Omental fat pad (tissue), 4 donors: ENCODE results near the gene ZSCAN20. TPM values are rescaled to one million over a fixed set of nuclear protein-coding genes. Genes with fewer than 3 reads are reported as not detected.

ENCODE experiments used
- ATAC-seq: fragments of 150-250 bp; one replicate; pipeline ENCODE4 v1.9.1; 2016; ENCODE audit warnings: mild to moderate bottlenecking, moderate library complexity; ENCODE audit not compliant: low FRiP score
- DNase-seq: peaks from one replicate; pipeline ENCODE4 v3.0.0-alpha.2; 2019; ENCODE audit warnings: low spot score
- total RNA-seq, 4 donors: library from RNA; depleted of rRNA; stranded (reverse); fragments of >200 nt; gene quantifications; one replicate each; pipeline ENCODE4 v1.1.0, GENCODE V29; 2016
- TF ChIP-seq, protein P1 (sequence below), 3 donors: fragments of 450-650 bp; IDR thresholded peaks; one replicate each; pipeline ENCODE4 v1.5.1; 2016 to 2017; ENCODE audit warnings: antibody characterized with exemption in 3 of 3, mild to moderate bottlenecking in 3 of 3, moderate library complexity in 2 of 3

Gene ZSCAN20
- total RNA-seq, 4 donors from 2014 or later: 2.2 to 7.4 (median 3.9) TPM

DNA sequence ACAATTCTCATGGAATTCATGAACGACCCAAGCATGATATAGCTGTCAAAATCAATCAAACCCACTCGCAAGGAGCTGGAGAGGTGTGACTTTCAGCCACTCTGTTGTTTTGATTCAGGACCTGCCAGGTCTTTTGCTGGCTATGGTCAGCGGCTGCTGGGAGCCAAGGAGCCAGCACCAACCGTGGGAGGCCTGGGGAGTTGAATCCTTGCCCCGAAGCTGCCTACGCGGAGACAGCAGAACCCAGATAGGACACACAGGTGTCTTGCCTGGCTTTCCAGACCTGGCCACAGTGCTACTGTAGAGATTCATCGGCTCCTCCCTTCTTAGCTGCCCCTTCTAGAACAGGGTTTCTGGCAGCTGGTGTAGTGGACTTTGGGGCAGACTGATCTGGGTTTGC, 42.7 kb downstream of the ZSCAN20 start:
- DNase-seq: no peak
- TF ChIP-seq, protein P1, sequence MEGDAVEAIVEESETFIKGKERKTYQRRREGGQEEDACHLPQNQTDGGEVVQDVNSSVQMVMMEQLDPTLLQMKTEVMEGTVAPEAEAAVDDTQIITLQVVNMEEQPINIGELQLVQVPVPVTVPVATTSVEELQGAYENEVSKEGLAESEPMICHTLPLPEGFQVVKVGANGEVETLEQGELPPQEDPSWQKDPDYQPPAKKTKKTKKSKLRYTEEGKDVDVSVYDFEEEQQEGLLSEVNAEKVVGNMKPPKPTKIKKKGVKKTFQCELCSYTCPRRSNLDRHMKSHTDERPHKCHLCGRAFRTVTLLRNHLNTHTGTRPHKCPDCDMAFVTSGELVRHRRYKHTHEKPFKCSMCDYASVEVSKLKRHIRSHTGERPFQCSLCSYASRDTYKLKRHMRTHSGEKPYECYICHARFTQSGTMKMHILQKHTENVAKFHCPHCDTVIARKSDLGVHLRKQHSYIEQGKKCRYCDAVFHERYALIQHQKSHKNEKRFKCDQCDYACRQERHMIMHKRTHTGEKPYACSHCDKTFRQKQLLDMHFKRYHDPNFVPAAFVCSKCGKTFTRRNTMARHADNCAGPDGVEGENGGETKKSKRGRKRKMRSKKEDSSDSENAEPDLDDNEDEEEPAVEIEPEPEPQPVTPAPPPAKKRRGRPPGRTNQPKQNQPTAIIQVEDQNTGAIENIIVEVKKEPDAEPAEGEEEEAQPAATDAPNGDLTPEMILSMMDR (IDR thresholded peaks at IDR 0.05): no peak
- ATAC-seq: no peak

DNA sequence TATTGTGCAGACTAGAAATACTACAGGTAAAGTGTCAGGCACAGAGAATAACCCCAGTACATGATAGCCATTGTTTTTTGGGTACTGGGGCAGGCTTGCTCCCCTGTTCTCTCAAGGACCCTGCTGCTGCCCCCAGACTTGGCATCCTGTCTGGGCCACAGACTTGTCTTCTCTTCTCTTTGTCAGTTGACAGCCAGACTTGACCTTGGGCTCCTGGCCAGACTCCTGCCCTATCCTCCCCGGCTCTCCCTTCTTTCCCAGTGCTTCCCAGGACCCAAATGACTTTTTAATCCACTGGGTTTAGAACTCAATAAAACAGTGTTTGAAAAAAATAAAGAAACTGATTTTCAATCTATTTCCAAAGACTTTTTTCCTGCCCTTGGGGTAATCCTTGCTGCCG, 43.2 kb downstream of the ZSCAN20 start:
- TF ChIP-seq, protein P1 (IDR thresholded peaks at IDR 0.05): no peak
- ATAC-seq (no peak), DNase-seq (no peak)

DNA sequence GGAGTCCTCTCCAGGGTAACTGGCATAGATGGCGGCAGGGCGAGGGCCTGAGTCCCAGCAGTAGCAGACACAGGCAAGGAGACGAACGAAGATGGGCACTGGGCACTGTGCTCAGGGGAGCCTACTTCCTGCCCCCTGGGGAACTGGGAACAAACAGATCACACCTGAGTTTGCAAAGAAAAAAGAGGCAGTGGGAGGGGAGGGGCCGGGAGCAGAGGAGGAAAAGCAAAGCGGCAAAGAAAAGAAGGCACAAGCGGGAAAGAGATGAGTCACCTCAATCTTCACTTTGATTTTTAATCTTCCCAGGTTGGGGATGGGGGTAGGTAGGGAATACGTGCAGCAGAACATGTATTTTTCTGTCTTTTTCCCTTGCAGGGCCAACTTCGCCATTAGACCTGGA, 44.0 kb downstream of the ZSCAN20 start:
- ATAC-seq (no peak), DNase-seq (no peak)
- TF ChIP-seq, protein P1 (IDR thresholded peaks at IDR 0.05): no peak

DNA sequence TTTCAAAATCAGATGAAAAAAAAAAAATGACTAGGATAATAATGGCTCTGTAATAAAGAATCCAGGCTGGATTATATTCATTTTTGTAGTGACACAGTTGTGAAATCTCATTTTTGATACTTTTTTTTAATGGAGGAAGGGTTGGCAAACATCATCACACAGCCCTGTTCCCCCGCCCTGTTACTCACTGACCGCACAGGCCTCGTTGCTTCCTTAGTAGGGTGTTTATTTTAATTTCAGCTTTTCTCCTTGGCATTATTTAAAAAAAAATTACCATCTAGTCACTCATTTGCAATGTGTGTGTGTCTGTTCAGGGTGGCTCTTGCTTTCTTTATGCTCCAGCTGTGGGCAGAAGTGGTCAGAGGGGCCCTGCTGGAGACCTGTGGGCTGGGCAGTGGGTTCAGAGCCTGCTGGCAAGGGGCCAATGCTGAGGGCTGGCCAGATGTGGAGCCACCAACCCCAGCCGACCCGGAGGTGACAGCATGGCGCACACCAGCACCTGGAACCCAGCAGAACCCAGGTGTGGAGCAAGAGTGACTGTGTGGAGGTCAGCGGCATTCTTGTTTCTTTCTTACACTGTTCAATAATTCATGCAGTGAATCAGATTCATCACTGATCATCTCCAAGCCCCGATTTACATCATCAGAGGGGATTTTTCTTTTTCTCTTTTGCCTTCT, 44.6 kb downstream of the ZSCAN20 start:
- TF ChIP-seq, protein P1 (IDR thresholded peaks at IDR 0.05): no peak
- no peak for DNase-seq
- ATAC-seq: no peak

DNA sequence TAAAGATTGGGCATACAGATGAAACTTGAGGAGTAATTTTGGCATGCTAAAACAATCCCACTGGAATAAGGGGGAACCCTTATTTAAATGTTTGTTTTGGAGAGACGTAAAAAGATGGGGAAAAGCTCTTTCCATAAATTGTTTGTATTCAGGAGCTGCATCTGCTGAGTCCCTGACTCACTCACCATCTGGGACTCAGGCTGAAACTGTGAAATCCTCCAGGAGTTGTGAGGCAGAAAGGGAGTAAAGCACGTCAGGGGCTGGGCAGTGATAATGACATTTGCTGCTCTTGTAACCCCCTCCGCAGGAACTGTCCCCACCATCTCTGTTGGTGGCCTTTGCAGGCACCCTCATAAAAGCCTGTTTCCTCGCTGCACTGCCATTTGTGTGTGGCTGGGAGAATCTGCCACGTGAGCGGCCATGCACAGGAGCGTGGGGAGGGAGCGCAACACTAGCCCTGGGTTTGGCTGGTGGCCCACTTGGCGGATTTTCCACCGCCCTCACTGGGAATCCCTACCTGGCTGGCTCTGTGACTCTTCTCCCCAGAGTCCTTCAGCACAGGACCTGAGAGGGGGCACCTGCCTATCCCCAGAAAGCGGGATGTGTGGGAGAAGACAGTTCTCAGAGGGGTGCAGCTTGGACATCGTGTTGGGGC, 45.3 kb downstream of the ZSCAN20 start:
- TF ChIP-seq, protein P1 (IDR thresholded peaks at IDR 0.05): no peak
- DNase-seq (no peak), ATAC-seq (no peak)

DNA sequence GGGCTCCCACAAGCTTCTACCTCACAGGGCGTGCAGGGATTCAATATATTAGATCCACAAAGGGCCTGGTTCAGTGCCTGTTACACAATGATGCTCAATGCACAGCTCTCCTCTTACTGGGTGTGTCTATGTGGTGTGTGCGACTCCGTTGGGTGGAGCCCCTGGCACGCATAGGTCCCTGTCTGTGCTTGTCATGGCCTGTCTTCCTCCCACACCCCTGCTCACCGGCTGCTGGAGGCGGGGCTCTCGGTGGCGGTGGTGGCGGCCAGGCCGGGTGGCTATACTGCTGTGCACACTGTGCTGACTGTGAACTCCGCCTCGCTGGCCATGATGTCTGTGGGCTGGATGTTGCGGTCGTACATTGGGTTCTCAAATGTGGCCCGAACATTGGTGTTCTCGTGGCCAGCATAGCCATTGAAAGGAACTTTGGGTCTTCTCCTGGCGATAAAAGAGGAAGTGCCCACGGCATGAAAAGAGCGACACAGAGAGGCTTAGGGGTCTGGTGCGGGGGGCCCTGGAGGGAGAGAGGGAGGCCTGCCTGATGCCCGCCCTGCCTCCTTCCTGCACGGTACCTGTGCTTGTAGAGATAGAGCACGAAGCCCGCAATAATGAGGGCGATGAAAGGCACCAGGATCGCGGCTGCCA, 46.9 kb downstream of the ZSCAN20 start:
- DNase-seq (no peak), ATAC-seq (no peak)
- TF ChIP-seq, protein P1 (IDR thresholded peaks at IDR 0.05): no peak
